HepG2 (cell line): ENCODE results near the gene CNTNAP1. TPM values are rescaled to one million over a fixed set of nuclear protein-coding genes. Genes with fewer than 3 reads are reported as not detected.

Source experiments
- ATRX ChIP-seq: sonication (generic); formaldehyde crosslinking; IDR thresholded peaks from 2 replicates; pipeline ENCODE4 v1.4.0; 2020; ENCODE audit warnings: missing genetic modification reagents, borderline replicate concordance
- KAT8 ChIP-seq: IDR thresholded peaks from 2 replicates; pipeline ENCODE4 v1.6.1; 2016; ENCODE audit warnings: missing genetic modification reagents, missing compliant biosample characterization
- KLF16 ChIP-seq, 2 experiments: sonication (generic) in 1 of 2; formaldehyde crosslinking in 1 of 2; IDR thresholded peaks; 2 replicates each; pipeline versions ENCODE4 v1.6.1 to v1.8.0; 2016 to 2023; ENCODE audit warnings: missing genetic modification reagents in 2 of 2, missing compliant biosample characterization in 1 of 2
- KMT2B ChIP-seq: IDR thresholded peaks from 2 replicates; pipeline ENCODE4 v1.6.1; 2016; ENCODE audit warnings: missing genetic modification reagents, missing compliant biosample characterization
- MTF2 ChIP-seq: sonication (generic); formaldehyde crosslinking; IDR thresholded peaks from 2 replicates; pipeline ENCODE4 v1.5.0; 2020; ENCODE audit warnings: missing genetic modification reagents, borderline replicate concordance
- MZF1 ChIP-seq: sonication (generic); formaldehyde crosslinking; IDR thresholded peaks from 2 replicates; pipeline ENCODE4 v1.8.1; 2023; ENCODE audit warnings: mild to moderate bottlenecking, missing genetic modification reagents, borderline replicate concordance
- NR1H2 ChIP-seq: sonication (generic); formaldehyde crosslinking; IDR thresholded peaks from 2 replicates; pipeline ENCODE4 v1.8.1; 2022; ENCODE audit warnings: low read depth, missing genetic modification reagents, borderline replicate concordance
- REXO4 ChIP-seq: sonication (generic); formaldehyde crosslinking; IDR thresholded peaks from 2 replicates; pipeline ENCODE4 v1.8.0; 2022; ENCODE audit warnings: missing genetic modification reagents, mild to moderate bottlenecking, borderline replicate concordance
- SMARCC2 ChIP-seq: fragments of 450-650 bp; IDR thresholded peaks from 2 replicates; pipeline ENCODE4 v1.6.1; 2017; ENCODE audit warnings: antibody characterized with exemption, mild to moderate bottlenecking
- SP2 ChIP-seq: sonication (generic); formaldehyde crosslinking; IDR thresholded peaks from 2 replicates; pipeline ENCODE4 v1.5.1; 2020; ENCODE audit warnings: mild to moderate bottlenecking, missing genetic modification reagents
- SUZ12 ChIP-seq: fragments of 150-350 bp; IDR thresholded peaks from 2 replicates; pipeline ENCODE4 v1.6.1; 2014; ENCODE audit warnings: low read depth, low read length
- TBL1XR1 ChIP-seq: fragments of 150-350 bp; IDR thresholded peaks from 2 replicates; pipeline ENCODE4 v1.6.1; 2014; ENCODE audit warnings: borderline replicate concordance, low read length; ENCODE audit not compliant: partially characterized antibody
- ZNF138 ChIP-seq: sonication (generic); formaldehyde crosslinking; IDR thresholded peaks from 2 replicates; pipeline ENCODE4 v1.5.0; 2020; ENCODE audit warnings: mild to moderate bottlenecking, low read depth, missing genetic modification reagents
- ZNF354B ChIP-seq: sonication (generic); formaldehyde crosslinking; IDR thresholded peaks from 2 replicates; pipeline ENCODE4 v1.8.0; 2022; ENCODE audit warnings: mild to moderate bottlenecking, missing genetic modification reagents
- ZNF512 ChIP-seq: sonication (generic); formaldehyde crosslinking; IDR thresholded peaks from 2 replicates; pipeline ENCODE4 v1.4.0; 2020; ENCODE audit warnings: mild to moderate bottlenecking, missing genetic modification reagents
- ZNF883 ChIP-seq: sonication (generic); formaldehyde crosslinking; IDR thresholded peaks from 2 replicates; pipeline ENCODE4 v1.5.1; 2020; ENCODE audit warnings: mild to moderate bottlenecking, missing genetic modification reagents; ENCODE audit errors: not compliant biosample characterization
- polyA plus RNA-seq, 8 experiments: library from polyadenylated mRNA; depleted of rRNA in 3 of 8; stranded (reverse) in 7 of 8; unstranded in 1 of 8; fragments of >200 nt; fragmentation: Illumina TruSeq in 4 of 8; extraction: Trizol in 4 of 8; gene quantifications; 2 replicates each; pipeline versions ENCODE4 v1.2.1 to v1.2.3, GENCODE V29; 2011 to 2016; ENCODE audit warnings: low read depth in 4 of 8, missing spikeins in 1 of 8, mixed read lengths in 1 of 8; ENCODE audit not compliant: insufficient read depth in 1 of 8
- total RNA-seq, 5 experiments: library from RNA; depleted of rRNA; stranded (reverse); fragments of >200 nt; fragmentation: Illumina TruSeq; extraction: Trizol; gene quantifications; 2 replicates each; pipeline ENCODE4 v1.2.3, GENCODE V29; 2016; ENCODE audit warnings: low read depth in 1 of 5
- TF ChIP-seq, protein P1 (sequence below): sonication (generic); formaldehyde crosslinking; IDR thresholded peaks from 2 replicates; pipeline ENCODE4 v1.5.0; 2020; ENCODE audit warnings: mild to moderate bottlenecking, missing genetic modification reagents, moderate library complexity
- TF ChIP-seq, protein P2 (sequence below): sonication (generic); formaldehyde crosslinking; IDR thresholded peaks from 2 replicates; pipeline ENCODE4 v1.4.0; 2020; ENCODE audit warnings: low read depth, mild to moderate bottlenecking, missing genetic modification reagents
- TF ChIP-seq, protein P3 (sequence below): sonication (generic); formaldehyde crosslinking; IDR thresholded peaks from 2 replicates; pipeline ENCODE4 v1.8.1; 2023; ENCODE audit warnings: mild to moderate bottlenecking, inconsistent platforms, moderate library complexity, missing genetic modification reagents, borderline replicate concordance
- TF ChIP-seq, protein P4 (sequence below): sonication (generic); formaldehyde crosslinking; IDR thresholded peaks from 2 replicates; pipeline ENCODE4 v1.9.0; 2021; ENCODE audit warnings: missing genetic modification reagents, borderline replicate concordance

Gene CNTNAP1
- total and polyA plus RNA-seq, 2 of the 13 experiments (the other 11 are each of a cell fraction or from before 2014, with no cell fraction given), result 4.5 to 7.7 TPM

DNA sequence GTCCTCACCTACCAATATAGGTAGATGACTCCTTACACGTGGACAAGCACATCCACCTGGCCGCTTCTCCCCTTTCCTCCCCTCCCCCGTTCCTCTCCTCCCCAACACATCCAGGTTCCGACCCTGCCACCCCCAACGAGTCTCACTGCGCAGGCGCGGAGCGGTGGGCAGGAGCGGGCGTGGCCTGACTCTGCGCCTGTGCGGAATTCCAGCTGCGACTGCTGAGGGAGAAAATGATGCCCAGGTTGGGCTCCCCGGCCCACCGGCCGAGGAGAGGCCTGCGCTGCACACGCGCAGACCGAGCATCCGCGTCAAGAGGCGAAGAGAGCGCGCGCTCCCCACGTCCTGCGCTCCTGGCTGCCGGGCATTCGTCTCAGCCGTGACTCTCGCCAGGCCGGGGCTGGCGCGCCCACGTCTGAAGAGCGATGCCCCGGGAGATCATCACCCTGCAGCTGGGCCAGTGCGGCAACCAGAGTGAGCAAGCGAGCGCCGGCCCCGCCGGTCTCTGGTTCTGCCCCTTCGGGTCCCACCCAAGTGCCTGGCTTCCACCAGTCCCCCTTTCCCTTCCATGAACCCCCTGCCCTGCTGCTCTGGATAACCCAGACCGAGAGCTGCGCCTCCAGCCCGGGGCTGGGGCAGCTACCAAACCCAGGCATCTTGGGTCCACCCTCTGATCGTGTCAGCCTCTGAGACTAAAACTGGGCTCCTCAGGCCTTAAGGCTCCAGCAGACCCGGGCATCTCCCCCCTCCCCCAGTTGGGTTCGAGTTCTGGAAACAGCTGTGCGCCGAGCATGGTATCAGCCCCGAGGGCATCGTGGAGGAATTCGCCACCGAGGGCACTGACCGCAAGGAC is 23.0 kb upstream of the CNTNAP1 start, which contains the start of gene TUBG2 (continued):
- TF ChIP-seq, protein P1, sequence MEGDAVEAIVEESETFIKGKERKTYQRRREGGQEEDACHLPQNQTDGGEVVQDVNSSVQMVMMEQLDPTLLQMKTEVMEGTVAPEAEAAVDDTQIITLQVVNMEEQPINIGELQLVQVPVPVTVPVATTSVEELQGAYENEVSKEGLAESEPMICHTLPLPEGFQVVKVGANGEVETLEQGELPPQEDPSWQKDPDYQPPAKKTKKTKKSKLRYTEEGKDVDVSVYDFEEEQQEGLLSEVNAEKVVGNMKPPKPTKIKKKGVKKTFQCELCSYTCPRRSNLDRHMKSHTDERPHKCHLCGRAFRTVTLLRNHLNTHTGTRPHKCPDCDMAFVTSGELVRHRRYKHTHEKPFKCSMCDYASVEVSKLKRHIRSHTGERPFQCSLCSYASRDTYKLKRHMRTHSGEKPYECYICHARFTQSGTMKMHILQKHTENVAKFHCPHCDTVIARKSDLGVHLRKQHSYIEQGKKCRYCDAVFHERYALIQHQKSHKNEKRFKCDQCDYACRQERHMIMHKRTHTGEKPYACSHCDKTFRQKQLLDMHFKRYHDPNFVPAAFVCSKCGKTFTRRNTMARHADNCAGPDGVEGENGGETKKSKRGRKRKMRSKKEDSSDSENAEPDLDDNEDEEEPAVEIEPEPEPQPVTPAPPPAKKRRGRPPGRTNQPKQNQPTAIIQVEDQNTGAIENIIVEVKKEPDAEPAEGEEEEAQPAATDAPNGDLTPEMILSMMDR (CRISPR knock-in tag), result no peak; the same call in 1 of the 2 replicates
- TF ChIP-seq ZNF512 (CRISPR knock-in tag) (no peak), SUZ12 (no peak), TBL1XR1 (no peak), ZNF883 (peak; percentile 94), ATRX (CRISPR knock-in tag) (no peak), SMARCC2 (no peak), MZF1 (CRISPR knock-in tag) (no peak), KMT2B (peak; percentile 83), KAT8 (CRISPR knock-in tag) (peak; percentile 81), KLF16 (CRISPR knock-in tag; IDR thresholded peaks at IDR 0.05) (peak in 1 of 2 experiments; percentile 81; a peak in 2 of 4 replicates), ZNF354B (CRISPR knock-in tag) (no peak), NR1H2 (CRISPR knock-in tag) (no peak), ZNF138 (CRISPR knock-in tag) (no peak), REXO4 (no peak), SP2 (CRISPR knock-in tag) (no peak), MTF2 (CRISPR knock-in tag) (no peak)
- TF ChIP-seq, protein P2, sequence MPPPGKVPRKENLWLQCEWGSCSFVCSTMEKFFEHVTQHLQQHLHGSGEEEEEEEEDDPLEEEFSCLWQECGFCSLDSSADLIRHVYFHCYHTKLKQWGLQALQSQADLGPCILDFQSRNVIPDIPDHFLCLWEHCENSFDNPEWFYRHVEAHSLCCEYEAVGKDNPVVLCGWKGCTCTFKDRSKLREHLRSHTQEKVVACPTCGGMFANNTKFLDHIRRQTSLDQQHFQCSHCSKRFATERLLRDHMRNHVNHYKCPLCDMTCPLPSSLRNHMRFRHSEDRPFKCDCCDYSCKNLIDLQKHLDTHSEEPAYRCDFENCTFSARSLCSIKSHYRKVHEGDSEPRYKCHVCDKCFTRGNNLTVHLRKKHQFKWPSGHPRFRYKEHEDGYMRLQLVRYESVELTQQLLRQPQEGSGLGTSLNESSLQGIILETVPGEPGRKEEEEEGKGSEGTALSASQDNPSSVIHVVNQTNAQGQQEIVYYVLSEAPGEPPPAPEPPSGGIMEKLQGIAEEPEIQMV (CRISPR knock-in tag), result no peak; the same call in 1 of the 2 replicates
- TF ChIP-seq, protein P3, sequence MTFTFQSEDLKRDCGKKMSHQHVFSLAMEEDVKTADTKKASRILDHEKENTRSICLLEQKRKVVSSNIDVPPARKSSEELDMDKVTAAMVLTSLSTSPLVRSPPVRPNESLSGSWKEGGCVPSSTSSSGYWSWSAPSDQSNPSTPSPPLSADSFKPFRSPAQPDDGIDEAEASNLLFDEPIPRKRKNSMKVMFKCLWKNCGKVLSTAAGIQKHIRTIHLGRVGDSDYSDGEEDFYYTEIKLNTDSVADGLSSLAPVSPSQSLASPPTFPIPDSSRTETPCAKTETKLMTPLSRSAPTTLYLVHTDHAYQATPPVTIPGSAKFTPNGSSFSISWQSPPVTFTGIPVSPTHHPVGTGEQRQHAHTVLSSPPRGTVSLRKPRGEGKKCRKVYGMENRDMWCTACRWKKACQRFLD (CRISPR knock-in tag), result peak; percentile 91; the same call in 1 of the 2 replicates
- TF ChIP-seq, protein P4, sequence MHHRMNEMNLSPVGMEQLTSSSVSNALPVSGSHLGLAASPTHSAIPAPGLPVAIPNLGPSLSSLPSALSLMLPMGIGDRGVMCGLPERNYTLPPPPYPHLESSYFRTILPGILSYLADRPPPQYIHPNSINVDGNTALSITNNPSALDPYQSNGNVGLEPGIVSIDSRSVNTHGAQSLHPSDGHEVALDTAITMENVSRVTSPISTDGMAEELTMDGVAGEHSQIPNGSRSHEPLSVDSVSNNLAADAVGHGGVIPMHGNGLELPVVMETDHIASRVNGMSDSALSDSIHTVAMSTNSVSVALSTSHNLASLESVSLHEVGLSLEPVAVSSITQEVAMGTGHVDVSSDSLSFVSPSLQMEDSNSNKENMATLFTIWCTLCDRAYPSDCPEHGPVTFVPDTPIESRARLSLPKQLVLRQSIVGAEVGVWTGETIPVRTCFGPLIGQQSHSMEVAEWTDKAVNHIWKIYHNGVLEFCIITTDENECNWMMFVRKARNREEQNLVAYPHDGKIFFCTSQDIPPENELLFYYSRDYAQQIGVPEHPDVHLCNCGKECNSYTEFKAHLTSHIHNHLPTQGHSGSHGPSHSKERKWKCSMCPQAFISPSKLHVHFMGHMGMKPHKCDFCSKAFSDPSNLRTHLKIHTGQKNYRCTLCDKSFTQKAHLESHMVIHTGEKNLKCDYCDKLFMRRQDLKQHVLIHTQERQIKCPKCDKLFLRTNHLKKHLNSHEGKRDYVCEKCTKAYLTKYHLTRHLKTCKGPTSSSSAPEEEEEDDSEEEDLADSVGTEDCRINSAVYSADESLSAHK (CRISPR knock-in tag), result peak; percentile 77; the same call in 1 of the 2 replicates
